ENCODE results near the gene VASN.
"Not testable (repeated sequence)": the region's sequence is repeated elsewhere in the genome, so short reads cannot be mapped to it uniquely, and the experiment has no call there.

VASN gene

GRCh38 chr16:4337540-4338088 is 34.0 kb upstream of the VASN start:
- no peak for DNase-seq

GRCh38 chr16:4338125-4338582 is 33.5 kb upstream of the VASN start:
- no peak for DNase-seq

GRCh38 chr16:4338712-4339299 is 32.8 kb upstream of the VASN start:
- no peak for DNase-seq

- DNase-seq: no peak
These were observed 32.2 kb upstream of the VASN start for GRCh38 chr16:4339455-4339854.

- no peak for DNase-seq
These were observed 31.7 kb upstream of the VASN start for GRCh38 chr16:4339909-4340308.

- DNase-seq: no peak
These were observed 31.2 kb upstream of the VASN start for GRCh38 chr16:4340443-4340842.

GRCh38 chr16:4341250-4341649 is 30.4 kb upstream of the VASN start:
- DNase-seq: no peak

- no peak for DNase-seq
These were observed 28.5 kb upstream of the VASN start for GRCh38 chr16:4342866-4343744.

GRCh38 chr16:4344300-4344982 is 27.2 kb upstream of the VASN start:
- DNase-seq: not testable (repeated sequence)

- DNase-seq: no peak
These were observed 26.4 kb upstream of the VASN start for GRCh38 chr16:4344983-4345835.

- no peak for DNase-seq
These were observed 25.5 kb upstream of the VASN start for GRCh38 chr16:4345836-4346781.

GRCh38 chr16:4347010-4347409 is 24.6 kb upstream of the VASN start:
- DNase-seq: no peak

- no peak for DNase-seq
These were observed 23.7 kb upstream of the VASN start for GRCh38 chr16:4347765-4348509.

- DNase-seq: no peak
These were observed 22.3 kb upstream of the VASN start for GRCh38 chr16:4349332-4349731.

GRCh38 chr16:4350365-4350786 is 21.3 kb upstream of the VASN start:
- DNase-seq: no peak

GRCh38 chr16:4350787-4351659 is 20.6 kb upstream of the VASN start, which contains the start of gene PAM16:
Gene PAM16 (minus strand): TSS chr16:4351321. CDS start chr16:4351234, 87 bp downstream.
- DNase-seq: peak; percentile 96

- no peak for DNase-seq
These were observed 19.8 kb upstream of the VASN start for GRCh38 chr16:4351880-4352279.

GRCh38 chr16:4352843-4353242 is 18.8 kb upstream of the VASN start:
- no peak for DNase-seq

GRCh38 chr16:4353675-4354074 is 18.0 kb upstream of the VASN start:
- DNase-seq: no peak

Data from stimulated activated naive CD4-positive, alpha-beta T cell treated with Interleukin-2 at 50 U/mL for 16 hours (primary cell).